HG02885 (cell line): Measurements from ENCODE around the gene MAP7.

Source experiments
- ATAC-seq: cut with Tn5 transposase; IDR thresholded peaks from one replicate; pipeline ENCODE4 v1.9.1; 2021; ENCODE audit warnings: mild to moderate bottlenecking; ENCODE audit not compliant: unreplicated experiment, poor library complexity

Gene MAP7

GRCh38 chr6:136534268-136534667, 16.0 kb downstream of the MAP7 start:
- ATAC-seq = no peak

GRCh38 chr6:136533487-136533886, 16.7 kb downstream of the MAP7 start:
- no peak for ATAC-seq

GRCh38 chr6:136532030-136532429, 18.2 kb downstream of the MAP7 start:
- ATAC-seq = no peak

- ATAC-seq = no peak
Measured at GRCh38 chr6:136529710-136530109, 20.5 kb downstream of the MAP7 start.

GRCh38 chr6:136528477-136528876, 21.7 kb downstream of the MAP7 start:
- no peak for ATAC-seq

GRCh38 chr6:136527831-136528230, 22.4 kb downstream of the MAP7 start:
- ATAC-seq = no peak

GRCh38 chr6:136526937-136527336, 23.3 kb downstream of the MAP7 start:
- ATAC-seq = no peak

GRCh38 chr6:136526196-136526930, 23.9 kb downstream of the MAP7 start:
- no peak for ATAC-seq

GRCh38 chr6:136525586-136526195, 24.5 kb downstream of the MAP7 start:
- no peak for ATAC-seq

GRCh38 chr6:136524936-136525413, 25.2 kb downstream of the MAP7 start:
- ATAC-seq = no peak

GRCh38 chr6:136524339-136524935, 25.8 kb downstream of the MAP7 start:
- ATAC-seq = no peak

- ATAC-seq = no peak
Measured at GRCh38 chr6:136523196-136523595, 27.0 kb downstream of the MAP7 start.

- ATAC-seq = no peak
Measured at GRCh38 chr6:136522636-136523035, 27.6 kb downstream of the MAP7 start.

- no peak for ATAC-seq
Measured at GRCh38 chr6:136521911-136522310, 28.3 kb downstream of the MAP7 start.

- no peak for ATAC-seq
Measured at GRCh38 chr6:136521427-136521826, 28.8 kb downstream of the MAP7 start.

- ATAC-seq = no peak
Measured at GRCh38 chr6:136520517-136520916, 29.7 kb downstream of the MAP7 start.

GRCh38 chr6:136517582-136517981, 32.6 kb downstream of the MAP7 start:
- no peak for ATAC-seq

GRCh38 chr6:136517002-136517401, 33.2 kb downstream of the MAP7 start:
- ATAC-seq = no peak

GRCh38 chr6:136514591-136514990, 35.6 kb downstream of the MAP7 start:
- no peak for ATAC-seq

GRCh38 chr6:136511926-136512325, 38.3 kb downstream of the MAP7 start:
- no peak for ATAC-seq

GRCh38 chr6:136511397-136511796, 38.8 kb downstream of the MAP7 start:
- ATAC-seq = no peak

GRCh38 chr6:136510782-136511181, 39.4 kb downstream of the MAP7 start:
- ATAC-seq = no peak
